GM21619 (cell line): Measurements from ENCODE around the gene WDFY3.

Experiments used
- ATAC-seq: cut with Tn5 transposase; IDR thresholded peaks from one replicate; pipeline ENCODE4 v1.9.1; 2021; ENCODE audit not compliant: unreplicated experiment

Gene WDFY3

DNA sequence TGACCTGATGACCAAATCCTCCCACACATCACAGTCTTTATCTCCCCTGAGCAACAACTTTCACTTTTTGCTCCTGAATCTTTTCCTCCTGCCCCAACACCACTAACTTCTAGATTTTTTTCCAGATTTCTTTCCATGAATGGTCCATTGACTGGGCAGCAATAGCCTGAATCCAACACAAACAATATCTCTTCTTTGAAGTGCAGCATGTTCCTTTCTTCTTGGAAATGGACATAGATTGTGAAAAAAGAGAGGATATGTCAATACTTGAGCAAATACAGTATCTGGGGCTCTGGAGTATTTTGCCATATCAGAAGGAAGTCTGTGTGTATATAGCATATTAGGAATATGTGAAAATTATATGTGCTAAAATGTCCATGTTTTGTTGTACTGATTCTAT is 328.4 kb downstream of the WDFY3 start:
- no peak for ATAC-seq

DNA sequence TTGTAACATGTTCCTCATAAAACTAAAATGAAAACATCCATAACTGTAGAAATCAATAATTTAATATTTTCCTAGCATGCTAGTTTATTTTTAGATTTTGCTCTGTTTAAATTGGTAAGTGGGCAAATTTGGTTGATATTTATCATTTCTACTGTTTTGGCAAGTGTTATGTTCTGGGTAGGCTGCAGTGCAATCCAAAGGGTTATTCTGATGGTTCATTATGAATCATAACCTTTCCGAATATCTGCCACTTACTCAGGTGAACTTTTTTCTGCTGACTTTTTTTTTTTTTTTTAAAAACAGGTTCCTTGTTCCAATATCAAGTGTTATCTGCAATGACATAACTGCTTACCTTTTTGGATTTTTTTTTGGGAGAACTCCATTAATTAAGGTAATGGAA is 331.5 kb downstream of the WDFY3 start:
- ATAC-seq: no peak

DNA sequence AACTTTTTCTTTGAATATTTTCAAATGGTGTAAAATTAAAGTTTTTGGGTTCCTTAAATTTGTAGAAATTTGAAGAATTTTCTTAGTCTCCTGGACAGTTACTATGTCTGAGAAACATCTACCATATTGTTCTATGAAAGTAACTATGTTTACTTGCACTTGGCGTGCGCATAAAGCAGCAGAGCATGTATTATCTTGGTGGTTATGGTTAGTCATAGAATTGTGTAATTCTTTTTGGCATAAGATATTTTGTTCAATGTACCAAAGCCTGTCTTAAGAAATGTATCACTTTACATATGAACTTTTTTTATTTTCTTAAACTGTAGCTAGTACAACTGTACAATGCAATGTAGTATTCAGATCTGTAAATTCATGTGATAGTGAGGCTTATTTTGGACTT is 334.4 kb downstream of the WDFY3 start:
- no peak for ATAC-seq

DNA sequence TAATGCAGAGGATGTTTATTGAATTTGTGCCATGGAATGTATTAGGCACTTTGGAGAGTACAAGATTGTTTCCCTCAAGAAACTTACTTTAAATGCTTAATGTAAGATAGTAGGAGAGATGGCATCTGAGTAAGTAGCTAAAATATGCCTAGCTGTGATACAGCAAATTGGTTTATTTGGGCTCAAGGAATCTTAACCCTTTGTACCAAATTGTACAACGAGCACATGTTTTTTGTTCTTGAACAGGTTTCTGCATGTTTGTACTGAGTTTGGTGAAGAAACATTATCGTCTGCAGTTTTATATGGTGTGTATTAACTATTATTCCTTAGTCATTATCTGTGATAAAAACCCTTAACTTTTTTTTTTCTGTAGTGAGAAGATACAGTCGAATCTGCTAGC is 334.9 kb downstream of the WDFY3 start:
- no peak for ATAC-seq

DNA sequence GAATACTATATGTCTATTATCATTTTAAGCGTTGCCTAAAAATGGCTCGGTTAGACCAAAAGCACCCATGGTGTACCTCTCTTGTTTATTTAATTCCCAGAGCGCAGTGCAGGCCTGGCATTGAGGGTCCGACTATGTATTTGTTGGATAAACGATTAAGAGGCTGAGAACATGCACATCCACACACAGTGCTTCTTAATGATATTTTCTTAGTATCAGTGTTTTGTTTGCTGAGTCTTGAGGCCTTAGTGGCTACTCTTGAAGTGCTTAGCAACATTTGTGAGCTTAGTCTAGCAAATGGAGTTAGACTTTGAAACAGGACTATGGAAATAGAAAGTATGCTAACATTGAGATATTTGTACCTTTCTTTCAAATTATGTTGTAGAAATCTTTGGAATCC is 339.8 kb downstream of the WDFY3 start:
- no peak for ATAC-seq

DNA sequence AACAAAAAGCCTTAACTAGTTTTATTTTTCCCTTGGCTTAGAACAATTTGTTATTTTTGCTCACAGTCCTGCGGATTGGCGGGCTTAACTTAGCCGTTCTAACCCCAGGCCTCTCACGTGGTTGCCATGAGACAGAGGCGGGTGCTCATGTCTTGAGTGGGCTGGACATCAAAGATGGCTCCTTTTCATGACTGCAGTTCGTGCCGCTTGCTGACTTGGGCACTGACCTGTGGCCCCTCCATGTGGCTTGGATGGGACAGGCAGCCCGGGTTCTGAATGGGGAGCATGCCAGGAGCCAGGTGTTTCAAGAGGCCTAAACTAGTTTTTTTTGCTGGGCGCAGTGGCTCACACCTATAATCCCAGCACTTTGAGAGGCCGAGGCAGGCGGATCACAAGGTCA is 342.8 kb downstream of the WDFY3 start:
- ATAC-seq: no peak

DNA sequence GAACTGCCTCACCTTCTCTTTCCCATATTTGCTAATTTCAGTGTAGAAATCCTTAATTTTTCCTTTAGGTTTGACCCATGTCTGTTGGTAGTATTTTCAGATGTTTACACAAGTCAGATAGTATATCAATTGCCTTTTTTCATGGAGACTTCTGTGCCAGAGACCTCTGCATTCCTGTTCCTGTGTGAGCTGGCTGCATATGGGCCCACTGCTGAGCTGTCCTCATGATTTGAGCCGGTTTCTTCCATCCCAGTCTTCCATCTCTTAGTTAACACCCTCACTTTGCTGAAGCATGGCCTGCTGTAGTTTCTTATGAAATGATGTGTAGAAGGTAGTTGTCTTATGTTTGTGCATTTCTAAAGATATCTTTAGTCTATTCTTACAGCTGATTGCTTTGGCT is 343.5 kb downstream of the WDFY3 start:
- ATAC-seq: no peak
